ENCODE results near the gene MARCKSL1. TPM values are rescaled to one million over a fixed set of nuclear protein-coding genes. Genes with fewer than 3 reads are reported as not detected.

The MARCKSL1 gene
- total and polyA plus RNA-seq, 2 of the 13 experiments (the other 11 are each of a cell fraction or from before 2014, with no cell fraction given), result 81.9 to 155 TPM

- TF ChIP-seq TBP (CRISPR knock-in tag; IDR thresholded peaks at IDR 0.05), result no peak
- TF ChIP-seq SP1 (IDR thresholded peaks at IDR 0.05), result no peak
- TF ChIP-seq SP1 (CRISPR knock-in tag; IDR thresholded peaks at IDR 0.05), result peak; percentile 61
- peak; percentile 60; the same call in 1 of the 2 replicates for TF ChIP-seq ADNP (CRISPR knock-in tag; IDR thresholded peaks at IDR 0.05)
- no peak for TF ChIP-seq ZNF138 (CRISPR knock-in tag; IDR thresholded peaks at IDR 0.05; ENCODE audit: low read depth)
- no peak for TF ChIP-seq MAFK (conservative IDR thresholded peaks at IDR 0.05 in 1 of 2, IDR thresholded peaks at IDR 0.05 in 1 of 2; ENCODE audit: low read length in 2 of 2)
- no peak for TF ChIP-seq JUN (CRISPR knock-in tag; IDR thresholded peaks at IDR 0.05)
- no peak for TF ChIP-seq ZNF337 (CRISPR knock-in tag; IDR thresholded peaks at IDR 0.05; ENCODE audit: borderline replicate concordance, low read depth)
- TF ChIP-seq NFAT5 (CRISPR knock-in tag; IDR thresholded peaks at IDR 0.05), result no peak
- TF ChIP-seq ZNF280D (CRISPR knock-in tag; IDR thresholded peaks at IDR 0.05), result peak; percentile 32; the same call in 1 of the 2 replicates
- TF ChIP-seq ATF7 (IDR thresholded peaks at IDR 0.05), result no peak; the same call in 1 of the 2 replicates
- TF ChIP-seq ATF7 (CRISPR knock-in tag; IDR thresholded peaks at IDR 0.05), result no peak
- TF ChIP-seq ZXDC (CRISPR knock-in tag; IDR thresholded peaks at IDR 0.05), result no peak; the same call in 1 of the 2 replicates
- TF ChIP-seq NCOA5 (CRISPR knock-in tag; IDR thresholded peaks at IDR 0.05), result no peak
- peak; percentile 87 for TF ChIP-seq HOXA5 (CRISPR knock-in tag; IDR thresholded peaks at IDR 0.05)
- peak; percentile 84 for TF ChIP-seq RBFOX2 (IDR thresholded peaks at IDR 0.05; ENCODE audit: low read depth, low read length)
- no peak for TF ChIP-seq MNT (IDR thresholded peaks at IDR 0.05)
Measured at GRCh38 chr1:32291708-32292538, 44.1 kb downstream of the MARCKSL1 start, which contains the start of gene HDAC1 (continued).

Data from HepG2 (cell line).